Measurements from ENCODE around the gene RARA.

GRCh38 chr17:40382251-40382650 is 73.3 kb downstream of the RARA start:
- TF ChIP-seq CTCF (IDR thresholded peaks at IDR 0.05) (no peak), POLR2A (IDR thresholded peaks at IDR 0.05) (no peak)

Measured in stomach (tissue), 4 donors.